GM12865 (cell line): ENCODE results near the gene KLHL25.

Experiments
- DNase-seq: peaks from one replicate; pipeline ENCODE4 v3.0.0; 2010; ENCODE audit warnings: low read depth
- H3K4me3 ChIP-seq: 2 replicates; pipeline ENCODE4 v1.5.1; 2011; ENCODE audit warnings: mild to moderate bottlenecking, low read depth, low read length, control low read depth
- TF ChIP-seq, protein P1 (sequence below): IDR thresholded peaks from 2 replicates; pipeline ENCODE4 v1.5.1; 2011; ENCODE audit warnings: low read length, control low read depth, low read depth, inconsistent platforms; ENCODE audit not compliant: insufficient read depth; ENCODE audit errors: missing control alignments

KLHL25 gene, protein sequence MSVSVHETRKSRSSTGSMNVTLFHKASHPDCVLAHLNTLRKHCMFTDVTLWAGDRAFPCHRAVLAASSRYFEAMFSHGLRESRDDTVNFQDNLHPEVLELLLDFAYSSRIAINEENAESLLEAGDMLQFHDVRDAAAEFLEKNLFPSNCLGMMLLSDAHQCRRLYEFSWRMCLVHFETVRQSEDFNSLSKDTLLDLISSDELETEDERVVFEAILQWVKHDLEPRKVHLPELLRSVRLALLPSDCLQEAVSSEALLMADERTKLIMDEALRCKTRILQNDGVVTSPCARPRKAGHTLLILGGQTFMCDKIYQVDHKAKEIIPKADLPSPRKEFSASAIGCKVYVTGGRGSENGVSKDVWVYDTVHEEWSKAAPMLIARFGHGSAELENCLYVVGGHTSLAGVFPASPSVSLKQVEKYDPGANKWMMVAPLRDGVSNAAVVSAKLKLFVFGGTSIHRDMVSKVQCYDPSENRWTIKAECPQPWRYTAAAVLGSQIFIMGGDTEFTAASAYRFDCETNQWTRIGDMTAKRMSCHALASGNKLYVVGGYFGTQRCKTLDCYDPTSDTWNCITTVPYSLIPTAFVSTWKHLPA

GRCh38 chr15:85794598-85795336, at the start of gene KLHL25:
Gene KLHL25 (minus strand): TSS chr15:85794925. CDS start chr15:85769810, 25,115 bp downstream.
- peak; percentile 95 for DNase-seq
- TF ChIP-seq, protein P1, sequence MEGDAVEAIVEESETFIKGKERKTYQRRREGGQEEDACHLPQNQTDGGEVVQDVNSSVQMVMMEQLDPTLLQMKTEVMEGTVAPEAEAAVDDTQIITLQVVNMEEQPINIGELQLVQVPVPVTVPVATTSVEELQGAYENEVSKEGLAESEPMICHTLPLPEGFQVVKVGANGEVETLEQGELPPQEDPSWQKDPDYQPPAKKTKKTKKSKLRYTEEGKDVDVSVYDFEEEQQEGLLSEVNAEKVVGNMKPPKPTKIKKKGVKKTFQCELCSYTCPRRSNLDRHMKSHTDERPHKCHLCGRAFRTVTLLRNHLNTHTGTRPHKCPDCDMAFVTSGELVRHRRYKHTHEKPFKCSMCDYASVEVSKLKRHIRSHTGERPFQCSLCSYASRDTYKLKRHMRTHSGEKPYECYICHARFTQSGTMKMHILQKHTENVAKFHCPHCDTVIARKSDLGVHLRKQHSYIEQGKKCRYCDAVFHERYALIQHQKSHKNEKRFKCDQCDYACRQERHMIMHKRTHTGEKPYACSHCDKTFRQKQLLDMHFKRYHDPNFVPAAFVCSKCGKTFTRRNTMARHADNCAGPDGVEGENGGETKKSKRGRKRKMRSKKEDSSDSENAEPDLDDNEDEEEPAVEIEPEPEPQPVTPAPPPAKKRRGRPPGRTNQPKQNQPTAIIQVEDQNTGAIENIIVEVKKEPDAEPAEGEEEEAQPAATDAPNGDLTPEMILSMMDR, result no peak
- H3K4me3 ChIP-seq, result peak within 1 kb of the TSS; percentile 80

GRCh38 chr15:85840802-85841152, 46.1 kb upstream of the KLHL25 start:
- TF ChIP-seq, protein P1, result no peak
- H3K4me3 ChIP-seq, result no peak overlapping the region
- no peak for DNase-seq

GRCh38 chr15:85840079-85840801, 45.5 kb upstream of the KLHL25 start:
- DNase-seq, result peak; percentile 80
- TF ChIP-seq, protein P1, result peak; percentile 95
- H3K4me3 ChIP-seq, result peak overlapping the region; percentile 33

DNA sequence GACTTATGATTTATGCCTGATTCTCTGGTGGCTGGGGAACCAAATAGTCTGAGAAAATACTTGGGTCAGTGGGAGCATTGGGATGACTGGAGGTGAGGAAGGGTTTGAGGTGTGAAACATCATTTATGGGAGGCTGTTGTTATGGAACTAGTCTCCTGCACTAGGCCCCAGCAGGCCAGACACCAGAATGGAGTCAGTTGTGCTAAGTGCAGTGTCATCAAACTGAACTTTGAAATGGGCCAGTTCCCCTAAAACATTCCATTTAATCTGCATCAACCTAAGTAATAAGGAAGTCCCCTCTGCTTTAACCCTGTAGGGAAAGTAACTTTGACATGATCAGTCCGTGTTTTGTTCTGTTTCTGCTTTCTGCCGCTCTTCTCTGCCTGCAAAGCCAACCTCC, 44.9 kb upstream of the KLHL25 start:
- TF ChIP-seq, protein P1, result no peak
- no peak for DNase-seq
- H3K4me3 ChIP-seq, result no peak overlapping the region

GRCh38 chr15:85838655-85839054, 43.9 kb upstream of the KLHL25 start:
- TF ChIP-seq, protein P1, result no peak
- H3K4me3 ChIP-seq, result no peak overlapping the region
- no peak for DNase-seq

- H3K4me3 ChIP-seq, result no peak overlapping the region
- DNase-seq, result no peak
- TF ChIP-seq, protein P1, result no peak
Measured at GRCh38 chr15:85837881-85838280, 43.2 kb upstream of the KLHL25 start.
